ENCODE measurements around the gene MKRN2OS.

The MKRN2OS gene, protein sequence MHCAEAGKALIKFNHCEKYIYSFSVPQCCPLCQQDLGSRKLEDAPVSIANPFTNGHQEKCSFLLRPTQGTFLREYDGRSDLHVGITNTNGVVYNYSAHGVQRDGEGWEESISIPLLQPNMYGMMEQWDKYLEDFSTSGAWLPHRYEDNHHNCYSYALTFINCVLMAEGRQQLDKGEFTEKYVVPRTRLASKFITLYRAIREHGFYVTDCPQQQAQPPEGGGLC

DNA sequence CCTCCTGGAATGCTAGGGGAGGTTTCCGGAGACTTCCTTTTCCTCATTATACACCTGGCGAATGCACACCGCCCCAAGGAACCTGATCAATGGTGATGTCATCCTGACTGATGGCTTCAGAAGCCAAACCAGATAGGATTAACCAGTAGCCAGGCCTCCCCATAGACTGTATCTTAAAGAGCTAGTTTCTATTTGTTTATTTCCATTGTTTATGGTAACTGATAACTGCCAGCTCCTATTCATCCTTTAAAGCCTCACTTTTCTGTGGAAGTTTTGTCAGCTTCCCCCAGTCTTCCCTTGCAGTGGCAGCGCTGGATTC is at the start of gene MKRN2OS:
TSS of gene MKRN2OS (minus strand) at position 27 of the 319 bp plus-strand sequence. CDS start 35 bp downstream, outside the sequence.
- no peak for DNase-seq

DNA sequence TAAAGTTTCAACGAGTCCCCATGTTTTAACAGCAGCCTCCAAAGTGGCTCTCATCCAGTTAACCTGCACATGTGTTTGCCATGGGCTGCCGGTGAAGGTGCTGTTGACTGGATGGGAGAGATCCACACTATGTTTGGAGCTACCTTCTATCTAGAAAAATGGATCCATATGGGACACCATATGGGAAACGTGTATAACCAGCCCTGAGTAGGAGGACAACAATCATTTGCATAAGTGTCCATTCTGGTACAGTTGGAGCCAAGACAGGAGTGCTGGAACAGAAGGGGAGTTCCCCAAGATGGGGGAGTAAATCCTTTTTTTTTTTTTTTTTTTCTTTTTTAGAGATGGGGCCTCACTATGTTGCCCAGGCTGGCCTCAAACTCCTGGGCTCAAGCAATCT is 48.2 kb upstream of the MKRN2OS start:
- DNase-seq: no peak

DNA sequence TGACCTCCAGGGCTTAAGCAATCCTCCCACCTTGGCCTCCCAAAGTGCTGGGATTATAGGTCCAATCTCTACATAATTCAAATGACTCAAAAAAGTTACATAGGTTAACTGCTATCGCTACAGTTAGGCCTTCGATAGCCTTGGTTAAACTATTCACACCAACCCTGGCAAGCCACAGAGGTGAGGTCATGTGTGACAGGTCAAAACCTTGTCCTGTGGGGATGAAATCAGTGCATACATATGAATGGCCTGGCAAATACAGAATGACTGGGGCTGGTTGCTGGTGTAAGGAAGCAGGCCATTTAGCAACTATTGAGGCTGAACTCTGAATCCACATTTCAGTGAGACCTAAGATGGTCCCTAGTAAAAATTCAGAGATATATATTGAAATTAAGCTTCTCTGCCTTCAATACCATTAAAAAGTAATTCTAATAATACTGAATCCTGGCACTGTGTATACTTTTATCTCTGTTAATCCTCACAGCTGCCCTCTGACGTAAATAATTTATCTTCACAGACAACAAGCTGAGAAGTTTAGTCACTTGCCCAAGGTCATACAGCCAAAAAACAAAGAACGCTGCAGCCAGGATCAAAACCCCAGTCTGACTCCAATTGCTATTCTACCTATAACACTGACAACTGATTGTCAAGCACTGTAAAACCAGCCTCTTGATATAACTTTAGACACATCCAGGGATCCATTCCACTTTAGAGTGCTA is 46.9 kb upstream of the MKRN2OS start:
- DNase-seq: no peak

DNA sequence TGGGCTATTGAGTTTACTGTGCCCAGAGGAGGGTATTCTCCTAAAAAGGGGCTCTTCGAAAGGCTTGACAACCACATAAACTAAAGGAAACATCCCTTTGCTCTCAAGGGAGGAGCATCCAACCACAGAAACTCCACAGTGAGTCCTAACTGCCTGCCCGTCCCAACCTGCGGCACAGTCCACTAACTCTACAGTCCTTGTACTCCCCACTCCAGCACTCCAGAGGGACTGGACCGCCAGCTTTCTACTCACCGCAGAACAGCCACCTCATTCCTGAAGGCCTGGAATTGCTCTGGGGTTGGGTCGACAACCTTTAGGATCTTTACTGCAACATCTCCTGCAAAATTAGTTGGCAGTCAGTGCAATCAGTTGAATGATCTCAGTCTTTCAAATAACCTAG is 46.2 kb upstream of the MKRN2OS start:
- DNase-seq: no peak

DNA sequence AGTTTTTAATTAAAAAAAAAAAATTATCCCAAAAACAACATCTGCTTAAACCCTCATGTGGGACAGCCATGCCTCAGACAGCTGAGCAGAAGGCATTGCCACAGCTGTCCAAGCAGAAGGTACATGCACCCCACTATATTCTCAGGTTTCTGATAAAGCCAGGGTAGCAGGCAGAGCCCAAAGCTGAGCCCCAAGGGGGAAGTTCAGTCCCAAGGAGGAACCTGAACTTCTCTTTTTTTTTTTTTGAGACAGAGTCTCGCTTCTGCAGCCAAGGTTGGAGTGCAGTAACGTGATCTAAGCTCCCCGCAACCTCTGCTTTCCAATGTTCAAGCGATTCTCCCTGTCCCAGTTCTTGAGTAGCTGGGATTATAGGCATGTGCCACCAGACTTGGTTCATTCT is 44.8 kb upstream of the MKRN2OS start:
- no peak for DNase-seq

DNA sequence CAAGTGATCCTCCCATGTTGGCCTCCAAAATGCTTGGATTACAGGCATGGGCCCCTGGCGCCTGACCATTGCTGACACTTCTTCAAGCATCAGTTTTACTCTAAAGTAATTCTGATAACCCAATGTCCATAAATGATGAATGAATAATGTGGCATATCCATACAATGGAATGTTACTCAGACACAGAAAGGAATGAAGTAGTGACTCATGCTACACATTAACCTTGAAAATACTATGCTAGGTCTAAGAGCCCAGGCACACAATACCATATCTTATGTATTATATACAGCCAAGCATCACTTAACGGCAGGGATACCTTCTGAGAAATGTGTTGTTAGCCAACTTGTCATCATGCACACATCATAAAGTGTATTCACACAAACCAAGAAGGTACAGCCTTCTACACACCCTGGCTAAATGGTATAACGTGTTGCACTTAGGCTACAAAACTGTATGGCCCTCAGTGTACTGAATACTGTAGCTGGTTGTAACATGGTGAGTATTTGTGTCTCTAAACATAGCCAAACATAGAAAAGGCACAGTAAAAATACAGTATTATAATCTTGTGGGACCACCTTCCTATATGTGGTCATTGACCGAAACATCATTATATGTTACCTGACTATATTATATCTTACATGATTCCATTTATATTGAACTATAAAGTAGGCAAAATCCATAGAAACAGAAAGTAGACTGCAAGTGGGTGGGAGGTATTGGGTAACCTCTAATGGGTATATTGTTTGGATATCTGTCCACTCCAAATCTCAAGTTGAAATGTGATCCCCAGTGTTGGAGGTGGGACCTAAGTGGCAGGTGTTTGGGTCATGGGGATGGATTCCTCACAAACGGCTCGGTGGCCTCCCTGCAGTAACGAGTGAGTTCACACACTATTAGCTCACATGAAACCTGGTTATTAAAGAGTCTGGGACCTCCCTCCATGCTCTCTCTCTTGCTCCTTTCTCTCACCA is 43.0 kb upstream of the MKRN2OS start:
- no peak for DNase-seq

DNA sequence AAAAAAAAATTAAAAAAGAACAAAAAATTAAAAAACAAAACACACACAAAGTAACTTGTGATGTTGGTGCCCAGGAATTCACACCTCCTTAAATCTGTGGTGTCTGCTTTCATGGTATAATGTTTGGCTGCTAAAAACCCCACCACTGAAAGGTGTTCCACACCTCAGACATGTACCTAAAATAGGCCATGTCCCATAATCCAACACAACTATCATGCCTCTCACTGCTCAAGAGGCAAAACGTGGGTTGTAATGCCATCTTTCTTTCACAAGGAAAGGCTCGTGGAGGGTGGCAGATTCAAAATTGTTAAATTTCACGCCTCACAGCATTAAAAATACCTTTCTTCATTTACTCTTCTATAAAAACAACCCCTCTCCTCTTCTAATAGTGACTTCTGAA is 41.1 kb upstream of the MKRN2OS start:
- no peak for DNase-seq

DNA sequence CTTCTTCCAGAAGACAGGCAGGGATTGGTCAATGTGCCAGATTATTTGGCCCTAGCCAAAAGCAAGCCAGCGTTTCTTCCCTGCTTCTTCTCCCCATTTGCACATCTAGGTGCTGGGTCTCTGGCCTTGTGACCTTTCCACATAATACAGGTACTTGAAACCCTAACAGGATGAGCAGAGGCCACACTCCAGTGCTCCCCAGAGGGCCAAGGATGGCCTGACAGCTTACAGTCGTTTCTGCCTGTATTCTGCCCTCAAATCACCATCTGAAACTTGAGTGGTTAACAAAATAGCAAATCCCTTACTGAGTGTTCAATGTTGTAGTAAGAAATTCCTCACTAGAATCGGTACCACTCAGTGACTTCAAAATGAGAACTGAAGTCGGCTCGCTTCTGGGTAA is 40.7 kb upstream of the MKRN2OS start:
- no peak for DNase-seq

DNA sequence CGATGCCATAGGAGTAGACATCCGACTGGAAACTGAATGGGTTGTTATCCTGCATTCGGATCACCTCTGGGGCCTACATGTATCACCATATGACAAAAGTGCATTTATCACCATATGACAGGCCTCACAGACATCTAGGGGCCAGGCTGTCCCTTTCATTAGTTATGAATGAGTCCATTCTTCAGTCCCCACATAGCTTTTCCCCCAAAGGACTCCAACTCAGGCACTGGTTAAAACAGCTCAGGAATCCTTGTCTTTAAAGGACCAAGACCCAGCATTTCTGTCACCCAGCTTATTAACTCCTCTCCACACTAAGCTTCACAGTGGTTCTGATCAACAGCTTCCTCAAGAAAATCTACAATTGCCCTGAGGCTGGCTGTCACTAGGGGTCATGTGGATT is 39.9 kb upstream of the MKRN2OS start:
- no peak for DNase-seq

DNA sequence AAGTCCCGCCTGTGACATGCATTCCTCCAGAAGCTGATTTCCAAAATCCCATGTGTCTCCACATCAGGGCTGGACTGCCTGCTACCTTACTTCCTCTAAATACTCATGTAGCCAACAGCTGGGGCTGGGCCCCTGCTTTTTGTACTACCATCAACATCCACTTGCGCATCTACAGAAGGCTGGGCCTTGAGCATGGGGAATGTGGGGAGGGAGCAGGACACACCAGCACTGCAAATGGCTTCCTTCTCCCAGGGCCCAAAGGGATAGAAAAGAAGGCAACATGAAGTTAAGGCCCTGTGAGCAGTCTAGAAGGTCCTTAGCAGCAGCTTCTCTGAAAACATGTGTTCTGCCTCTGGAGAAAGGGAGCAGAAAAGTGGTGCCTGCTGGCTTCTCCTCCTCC is 38.8 kb upstream of the MKRN2OS start:
- DNase-seq: no peak

DNA sequence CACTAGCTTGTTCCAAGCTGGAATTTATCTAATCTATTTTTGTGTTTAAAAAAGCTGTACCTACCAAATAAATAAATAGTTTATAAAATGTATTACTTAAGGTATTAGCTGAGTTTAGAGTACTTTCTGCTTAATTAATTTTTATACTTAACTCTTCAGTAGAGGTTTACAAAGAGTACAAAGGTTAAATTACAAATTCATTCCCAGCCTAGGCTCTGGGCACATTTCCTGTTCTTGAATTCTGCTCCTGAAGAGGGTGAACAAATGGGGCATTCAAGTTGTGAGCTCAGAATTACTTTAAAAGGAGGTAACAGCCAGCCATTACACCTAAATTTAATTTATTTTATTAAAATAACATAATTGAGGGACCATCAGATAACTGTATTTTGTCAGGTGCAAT is 38.0 kb upstream of the MKRN2OS start:
- DNase-seq: no peak

DNA sequence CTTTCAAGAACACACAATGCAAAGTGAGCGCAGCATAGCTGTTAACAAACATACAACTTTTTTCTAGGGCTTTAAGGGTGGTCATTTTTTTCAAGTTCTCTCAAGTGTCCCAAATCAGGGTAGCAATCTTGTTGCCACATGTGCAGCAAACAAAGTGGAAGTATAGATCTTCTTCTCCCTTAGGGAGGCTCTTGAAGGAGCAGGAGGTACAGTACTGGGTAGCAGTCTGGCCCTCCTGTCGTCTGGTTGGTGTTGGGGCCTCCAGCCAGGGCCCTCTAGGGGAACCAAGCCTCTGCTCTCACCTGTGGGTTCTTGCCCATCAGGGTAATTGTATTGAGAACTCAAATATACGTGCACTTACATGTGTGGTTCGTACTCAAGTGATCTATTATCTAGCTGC is 37.4 kb upstream of the MKRN2OS start:
- DNase-seq: no peak

DNA sequence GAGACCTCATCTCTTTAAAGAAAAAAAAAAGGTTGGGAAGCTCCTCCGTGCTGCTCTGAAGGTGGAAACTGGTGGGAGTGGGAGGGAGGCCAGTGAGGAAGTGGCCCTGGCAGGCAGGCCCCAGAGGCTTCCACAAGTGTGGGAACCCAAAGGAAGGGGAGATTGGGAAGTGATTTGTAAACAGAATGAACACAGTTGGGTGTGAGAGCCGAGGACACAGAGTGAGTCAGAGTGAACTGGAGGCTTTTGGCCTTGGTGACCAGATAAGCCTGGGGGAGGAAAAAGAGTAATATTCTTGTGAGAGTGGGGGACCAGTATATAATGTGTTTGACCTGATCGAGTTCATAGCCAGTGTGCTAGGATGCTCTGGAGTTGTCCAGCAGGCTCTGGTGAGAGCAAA is 34.6 kb upstream of the MKRN2OS start:
- DNase-seq: no peak

DNA sequence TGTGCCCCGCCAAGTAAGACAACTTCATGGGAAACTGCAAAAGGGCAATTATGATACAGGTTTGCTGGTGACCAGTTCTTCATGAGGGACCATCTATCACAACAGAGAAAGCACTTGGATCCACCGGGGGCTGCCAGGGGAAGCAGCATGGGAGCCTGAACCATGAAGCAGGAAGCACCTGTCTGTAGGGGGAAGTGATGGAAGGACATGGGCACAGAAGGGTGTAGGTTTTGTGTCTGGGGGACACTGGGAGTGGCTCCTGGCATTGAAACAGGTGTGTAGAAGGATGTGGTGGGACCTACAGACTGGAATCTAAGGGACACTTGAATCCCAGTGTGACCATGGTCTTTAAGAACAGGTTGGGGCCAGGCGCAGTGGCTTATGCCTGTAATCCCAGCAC is 34.2 kb upstream of the MKRN2OS start:
- no peak for DNase-seq

DNA sequence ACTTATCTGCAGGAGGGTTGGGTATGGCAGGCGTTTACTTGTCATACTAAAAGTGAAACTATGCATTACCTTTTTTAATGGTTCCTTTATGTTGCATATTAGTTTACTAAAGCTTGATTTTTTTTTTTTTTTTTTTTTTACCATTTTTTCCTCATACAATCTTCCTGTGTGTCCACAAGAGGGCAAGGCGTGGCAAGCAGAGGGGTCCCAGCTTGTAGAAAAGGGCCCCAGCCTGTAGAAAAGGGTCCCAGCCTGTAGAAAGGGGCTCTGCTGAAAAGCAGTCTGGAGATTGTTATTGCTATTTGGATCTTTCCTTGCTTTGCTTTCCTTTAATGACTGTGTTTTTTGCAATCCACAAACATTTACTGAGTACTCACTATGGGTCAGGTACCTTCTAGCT is 33.4 kb upstream of the MKRN2OS start:
- DNase-seq: no peak

DNA sequence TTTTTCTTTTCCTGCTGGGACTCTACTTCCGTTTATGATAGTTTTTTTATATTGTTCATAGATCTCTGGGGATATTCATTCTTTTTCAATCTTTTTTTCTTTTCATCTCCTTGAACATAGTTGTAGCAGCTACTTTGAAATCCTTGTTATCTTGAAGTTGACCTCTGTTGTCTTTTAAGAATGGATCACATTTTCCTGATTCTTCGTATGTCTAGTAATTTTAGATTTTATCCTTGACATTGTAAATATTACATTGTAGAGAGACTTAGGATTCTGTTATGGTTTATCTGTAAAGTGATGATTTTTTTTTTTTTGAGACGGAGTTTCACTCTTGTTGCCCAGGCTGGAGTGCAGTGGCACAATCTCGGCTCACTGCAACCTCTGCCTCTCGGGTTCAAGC is 32.1 kb upstream of the MKRN2OS start:
- DNase-seq: no peak

DNA sequence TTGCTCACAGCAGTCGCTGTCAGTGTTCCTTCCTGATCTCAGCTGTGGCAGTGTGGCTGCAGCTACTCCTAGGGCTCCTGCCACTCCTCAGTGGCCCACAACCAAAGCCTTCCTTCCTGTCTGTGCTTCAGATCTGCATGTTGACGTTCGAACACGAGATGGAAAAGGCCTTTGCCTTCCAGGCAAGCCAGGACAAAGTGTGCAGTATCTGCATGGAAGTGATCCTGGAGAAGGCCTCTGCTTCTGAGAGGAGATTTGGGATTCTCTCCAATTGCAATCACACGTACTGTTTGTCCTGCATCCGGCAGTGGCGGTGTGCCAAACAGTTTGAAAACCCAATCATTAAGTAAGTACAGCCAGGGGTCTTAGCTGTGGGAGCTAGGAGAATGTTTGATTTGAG is 29.4 kb upstream of the MKRN2OS start:
- no peak for DNase-seq

DNA sequence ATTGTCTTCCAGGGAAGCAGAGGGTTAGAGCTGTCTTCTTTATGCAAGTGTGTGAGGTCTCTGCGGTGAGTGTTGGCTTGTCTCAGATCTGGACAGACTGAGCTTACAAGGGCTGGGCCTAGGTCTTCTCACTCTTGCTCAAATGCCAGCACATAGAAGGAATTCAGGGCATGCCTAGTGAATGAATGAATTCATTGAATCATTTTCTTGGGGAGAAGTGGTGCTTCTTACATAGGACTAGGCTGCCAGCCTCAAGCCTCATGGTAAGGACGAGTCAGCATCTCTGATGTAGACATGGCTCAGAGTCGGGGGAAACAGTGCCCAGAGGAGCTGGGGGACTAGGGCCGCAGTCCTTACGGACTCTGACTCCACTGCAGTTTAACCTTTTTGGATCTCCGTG is 28.8 kb upstream of the MKRN2OS start:
- DNase-seq: no peak

DNA sequence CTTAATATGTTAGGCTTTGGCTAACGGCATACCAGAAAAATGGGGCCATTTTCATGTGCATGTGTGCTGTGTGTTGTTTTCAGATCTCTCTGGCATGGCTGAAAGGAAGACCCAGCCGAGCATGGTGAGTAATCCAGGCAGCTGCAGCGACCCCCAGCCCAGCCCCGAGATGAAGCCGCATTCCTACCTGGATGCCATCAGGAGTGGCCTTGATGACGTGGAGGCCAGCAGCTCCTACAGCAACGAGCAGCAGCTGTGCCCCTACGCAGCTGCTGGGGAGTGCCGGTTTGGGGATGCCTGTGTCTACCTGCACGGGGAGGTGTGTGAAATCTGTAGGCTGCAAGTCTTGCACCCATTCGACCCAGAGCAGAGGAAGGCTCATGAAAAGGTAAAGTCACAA is 26.7 kb upstream of the MKRN2OS start:
- DNase-seq: no peak

DNA sequence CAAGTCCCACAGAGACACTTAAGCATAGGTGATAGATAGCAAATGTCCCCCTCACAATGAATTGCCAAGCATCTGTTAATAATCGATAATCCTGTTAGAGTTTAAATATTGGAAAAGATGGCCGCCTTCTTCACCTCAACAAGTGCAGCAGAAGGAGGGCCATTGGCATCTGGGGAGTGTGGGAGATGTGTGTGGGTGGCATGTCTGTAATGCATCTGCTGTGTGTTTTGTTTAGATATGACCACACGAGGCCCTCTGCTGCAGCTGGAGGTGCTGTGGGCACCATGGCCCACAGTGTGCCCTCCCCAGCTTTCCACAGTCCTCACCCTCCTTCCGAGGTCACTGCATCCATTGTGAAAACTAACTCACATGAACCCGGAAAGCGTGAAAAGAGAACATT is 24.5 kb upstream of the MKRN2OS start:
- no peak for DNase-seq

DNA sequence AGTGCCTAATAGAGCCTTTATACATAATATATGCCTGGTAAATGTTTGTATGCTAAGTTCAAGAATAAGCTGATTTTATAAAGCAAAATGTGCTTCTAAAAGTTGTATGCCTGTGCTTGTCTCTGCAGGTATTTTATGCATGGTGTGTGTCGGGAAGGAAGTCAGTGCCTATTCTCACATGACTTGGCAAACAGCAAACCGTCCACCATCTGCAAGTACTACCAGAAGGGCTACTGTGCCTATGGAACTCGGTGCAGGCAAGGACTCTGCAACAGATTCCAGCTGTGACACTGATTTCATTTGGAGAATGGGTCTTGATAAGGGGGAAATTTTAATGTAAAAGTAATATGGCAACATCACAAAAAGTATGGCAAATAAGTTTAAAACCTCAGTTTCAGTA is 23.4 kb upstream of the MKRN2OS start:
- no peak for DNase-seq

DNA sequence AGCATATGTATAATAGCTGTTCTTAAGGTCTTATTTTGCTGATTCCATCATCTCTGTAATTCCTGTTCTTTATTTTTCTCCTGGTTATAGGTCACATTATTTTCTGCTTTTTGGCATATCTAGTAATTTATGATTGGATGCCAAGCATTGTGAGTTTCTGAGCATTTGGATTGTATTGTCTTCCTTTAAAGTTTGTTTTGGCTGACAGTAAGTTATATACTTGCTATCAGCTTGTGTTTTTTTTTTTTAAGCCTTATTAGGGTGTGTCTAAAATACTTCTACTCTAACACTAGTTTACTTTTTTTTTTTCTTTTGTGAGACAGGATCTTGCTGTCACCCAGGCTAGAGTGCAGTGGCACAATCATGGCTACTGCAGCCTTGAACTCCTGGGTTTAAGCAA is 21.7 kb upstream of the MKRN2OS start:
- no peak for DNase-seq

DNA sequence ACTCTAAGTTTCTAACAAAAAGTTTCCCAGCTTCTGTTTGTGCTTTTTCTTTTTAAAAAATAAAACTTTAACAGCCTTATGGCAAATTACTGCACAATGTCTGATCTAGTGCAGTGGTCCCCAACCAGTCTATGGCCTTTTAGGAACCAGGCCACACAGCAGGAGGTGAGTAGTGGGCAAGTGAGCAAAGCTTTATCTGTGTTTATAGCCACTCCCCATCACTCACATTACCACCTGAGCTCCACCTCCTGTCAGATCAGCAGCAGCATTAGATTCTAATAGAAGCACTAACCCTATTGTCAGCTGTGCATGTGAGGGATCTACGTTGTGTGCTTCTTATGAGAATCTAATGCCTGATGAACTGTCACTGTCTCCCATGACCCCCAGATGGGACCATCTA is 17.2 kb upstream of the MKRN2OS start:
- no peak for DNase-seq

DNA sequence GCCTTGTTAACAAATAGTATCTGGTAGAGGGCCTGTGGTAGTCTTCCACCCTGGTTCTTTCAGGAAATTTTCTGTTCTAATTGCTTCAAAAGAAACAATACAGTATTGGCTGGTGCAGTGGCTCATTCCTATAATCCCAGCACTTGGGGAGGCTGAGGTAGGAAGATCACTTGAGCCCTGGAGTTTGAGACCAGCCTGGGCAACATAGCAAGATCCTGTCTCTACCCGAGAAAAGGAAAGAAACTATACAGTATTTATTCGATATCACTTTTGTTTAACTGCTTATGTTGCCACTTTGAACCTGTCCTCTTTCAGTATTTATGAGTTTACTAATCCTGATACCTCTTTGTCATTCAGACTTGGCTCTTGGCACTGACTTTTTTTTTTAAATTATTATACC is 16.1 kb upstream of the MKRN2OS start:
- no peak for DNase-seq

Data from stimulated activated CD4-positive, alpha-beta T cell treated with anti-CD3 and anti-CD28 coated beads, Interleukin-12 subunit alpha, Interleukin-12 subunit beta, amount 100 ng/mL, for 4 hours (primary cell).